K562 (cell line): ENCODE results near the gene RGS19. TPM values are rescaled to one million over a fixed set of nuclear protein-coding genes. Genes with fewer than 3 reads are reported as not detected.

Experiments used
- ATF7 ChIP-seq: fragments of 450-650 bp; IDR thresholded peaks from 2 replicates; pipeline ENCODE4 v1.7.1; 2014; ENCODE audit warnings: mild to moderate bottlenecking, moderate library complexity
- BRD4 ChIP-seq: fragments of 200-600 bp; sonication (generic); IDR thresholded peaks from 2 replicates; pipeline ENCODE4 v1.6.1; 2017; ENCODE audit warnings: inconsistent platforms
- CEBPG ChIP-seq, 3 experiments: fragments of 200-800 bp in 1 of 3; sonication (Bioruptor generic) in 1 of 3; sonication (generic) in 1 of 3; formaldehyde crosslinking in 1 of 3; IDR thresholded peaks in 2 of 3; conservative IDR thresholded peaks in 1 of 3; 2 replicates each; pipeline versions ENCODE4 v1.6.1 to v1.8.0; 2016 to 2022; ENCODE audit warnings: missing compliant biosample characterization in 2 of 3, missing genetic modification characterization in 2 of 3, mild to moderate bottlenecking in 1 of 3, missing genetic modification reagents in 1 of 3
- ESRRB ChIP-seq: fragments of 250-450 bp; sonication (Bioruptor Pico); IDR thresholded peaks from 2 replicates; pipeline ENCODE4 v1.5.0; 2020; ENCODE audit warnings: mild to moderate bottlenecking, moderate library complexity, borderline replicate concordance
- HMG20A ChIP-seq: fragments of 450-650 bp; formaldehyde crosslinking; conservative IDR thresholded peaks from 2 replicates; pipeline ENCODE4 v1.4.0; 2020; ENCODE audit warnings: mild to moderate bottlenecking, mixed read lengths
- MNT ChIP-seq, 2 experiments: fragments of 450-650 bp; conservative IDR thresholded peaks; 2 replicates each; pipeline ENCODE4 v1.6.1; 2017; ENCODE audit warnings: mild to moderate bottlenecking in 2 of 2, moderate library complexity in 2 of 2
- NCOA6 ChIP-seq: fragments of 450-650 bp; IDR thresholded peaks from 2 replicates; pipeline ENCODE4 v1.6.1; 2017; ENCODE audit warnings: mild to moderate bottlenecking
- NR2F6 ChIP-seq: fragments of 450-650 bp; formaldehyde crosslinking; IDR thresholded peaks from 2 replicates; pipeline ENCODE4 v1.4.0; 2020; ENCODE audit warnings: mild to moderate bottlenecking
- PBX2 ChIP-seq, 2 experiments: IDR thresholded peaks in 1 of 2; conservative IDR thresholded peaks in 1 of 2; 2 replicates each; pipeline ENCODE4 v1.6.1; 2016; ENCODE audit warnings: low read depth in 2 of 2, mild to moderate bottlenecking in 1 of 2, missing compliant biosample characterization in 1 of 2, missing genetic modification characterization in 1 of 2, moderate library complexity in 1 of 2
- POLR2AphosphoS2 ChIP-seq: IDR thresholded peaks from 2 replicates; pipeline ENCODE4 v1.6.1; 2012; ENCODE audit warnings: low read length, improper control_type of control experiment
- RREB1 ChIP-seq: fragments of 250-450 bp; sonication (Bioruptor Pico); IDR thresholded peaks from 2 replicates; pipeline ENCODE4 v1.4.0; 2020
- SNIP1 ChIP-seq: fragments of 450-650 bp; IDR thresholded peaks from 2 replicates; pipeline ENCODE4 v1.7.1; 2017; ENCODE audit warnings: low read depth, mild to moderate bottlenecking
- SOX6 ChIP-seq: fragments of 450-650 bp; IDR thresholded peaks from 2 replicates; pipeline ENCODE4 v1.6.1; 2014; ENCODE audit warnings: mild to moderate bottlenecking
- THRA ChIP-seq: fragments of 450-650 bp; IDR thresholded peaks from 2 replicates; pipeline ENCODE4 v1.6.1; 2017; ENCODE audit warnings: mild to moderate bottlenecking, moderate library complexity
- ZBTB17 ChIP-seq: fragments of 450-650 bp; formaldehyde crosslinking; IDR thresholded peaks from 2 replicates; pipeline ENCODE4 v1.4.0; 2020; ENCODE audit warnings: mild to moderate bottlenecking
- ZNF174 ChIP-seq: fragments of 250-450 bp; sonication (Bioruptor Pico); IDR thresholded peaks from 2 replicates; pipeline ENCODE4 v1.4.0; 2020; ENCODE audit warnings: mild to moderate bottlenecking
- polyA plus RNA-seq, 8 experiments: library from polyadenylated mRNA; depleted of rRNA in 4 of 8; stranded (reverse) in 5 of 8; unstranded in 3 of 8; fragments of >200 nt; fragmentation: Nextera tagmentation in 2 of 8; fragmentation: Illumina TruSeq in 1 of 8; extraction: Ambion mirVana in 2 of 8; extraction: Trizol in 1 of 8; gene quantifications; 2 replicates each; pipeline versions ENCODE4 v1.2.1 to v1.2.3, GENCODE V29; 2011 to 2014; ENCODE audit warnings: inconsistent platforms in 1 of 8, missing spikeins in 1 of 8
- total RNA-seq, 7 experiments: library from RNA; depleted of rRNA in 6 of 7; stranded (reverse); fragments of >200 nt in 6 of 7; fragmentation: Illumina TruSeq in 2 of 7; extraction: Trizol in 2 of 7; gene quantifications; 2 replicates each; pipeline versions ENCODE4 v1.2.1 to v1.2.3, GENCODE V29; 2011 to 2021; ENCODE audit warnings: low replicate concordance in 1 of 7

RGS19 gene
- total and polyA plus RNA-seq, 9 of the 15 experiments (the other 6 are each of a cell fraction or from before 2014, with no cell fraction given): 0.41 to 23.7 (median 14.6) TPM

GRCh38 chr20:64038565-64039292 is 40.6 kb downstream of the RGS19 start (continued):
- no peak for TF ChIP-seq RREB1 (CRISPR knock-in tag)
- 0 out of 2 replicates have a peak, but pooled peaks have one; percentile 13 for TF ChIP-seq SOX6
- TF ChIP-seq HMG20A (CRISPR knock-in tag): no peak
- peak; percentile 23 to 63; a peak in 1 of 4 replicates for TF ChIP-seq MNT (conservative IDR thresholded peaks at IDR 0.05)
- no peak for TF ChIP-seq ESRRB (CRISPR knock-in tag)
- no peak for TF ChIP-seq NR2F6 (CRISPR knock-in tag)
- no peak for TF ChIP-seq ZBTB17 (CRISPR knock-in tag)
- TF ChIP-seq BRD4: no peak
- TF ChIP-seq POLR2AphosphoS2: no peak
- 0 out of 2 replicates have a peak, but pooled peaks have one; percentile 16 for TF ChIP-seq CEBPG (CRISPR knock-in tag; IDR thresholded peaks at IDR 0.05)
- TF ChIP-seq CEBPG (tag; conservative IDR thresholded peaks at IDR 0.05 in 1 of 2, IDR thresholded peaks at IDR 0.05 in 1 of 2): no peak
- peak; percentile 84 for TF ChIP-seq NCOA6
- TF ChIP-seq ZNF174 (CRISPR knock-in tag): no peak
- no peak for TF ChIP-seq SNIP1
- no peak for TF ChIP-seq THRA
- TF ChIP-seq PBX2 (CRISPR knock-in tag; IDR thresholded peaks at IDR 0.05; ENCODE audit: low read depth): no peak
- no peak for TF ChIP-seq PBX2 (tag; conservative IDR thresholded peaks at IDR 0.05; ENCODE audit: low read depth)
- no peak; the same call in 1 of the 2 replicates for TF ChIP-seq ATF7
